Small intestine (tissue), 7 donors: ENCODE data around the gene RPS27. TPM values are rescaled to one million over a fixed set of nuclear protein-coding genes. Genes with fewer than 3 reads are reported as not detected.
"Not testable (repeated sequence)": the region's sequence is repeated elsewhere in the genome, so short reads cannot be mapped to it uniquely, and the experiment has no call there.

ENCODE experiments used
- DNase-seq, 2 donors: peaks; one replicate each; pipeline versions ENCODE4 v3.0.0 to v3.0.0-alpha.2; 2013
- FAIRE-seq: peaks from 2 replicates; lab custom pipeline; 2012; peaks lifted over from hg19 to GRCh38; lab: Jason Lieb, UNC
- H3K27ac ChIP-seq, 3 donors: one replicate each; pipeline ENCODE4 v1.5.1; 2013; ENCODE audit warnings: low read length in 2 of 3, mild to moderate bottlenecking in 2 of 3, control low read depth in 1 of 3, inconsistent platforms in 1 of 3, low read depth in 1 of 3, moderate library complexity in 1 of 3
- H3K27me3 ChIP-seq, 3 donors: one replicate each; pipeline ENCODE4 v1.6.1; 2013; ENCODE audit warnings: low read length in 3 of 3, inconsistent platforms in 1 of 3; ENCODE audit not compliant: control insufficient read depth in 3 of 3, insufficient read depth in 3 of 3
- H3K36me3 ChIP-seq, 3 donors: one replicate each; pipeline ENCODE4 v1.6.1; 2013; ENCODE audit warnings: low read length in 3 of 3, inconsistent platforms in 1 of 3, low read depth in 1 of 3, mild to moderate bottlenecking in 1 of 3, moderate library complexity in 1 of 3; ENCODE audit not compliant: control insufficient read depth in 3 of 3, insufficient read depth in 2 of 3
- H3K4me1 ChIP-seq, 3 donors: one replicate each; pipeline ENCODE4 v1.6.1; 2013; ENCODE audit warnings: low read length in 2 of 3, inconsistent platforms in 1 of 3, low read depth in 1 of 3, mild to moderate bottlenecking in 1 of 3, moderate library complexity in 1 of 3; ENCODE audit not compliant: control insufficient read depth in 3 of 3, insufficient read depth in 2 of 3
- H3K4me3 ChIP-seq, 3 donors: one replicate each; pipeline ENCODE4 v1.5.1; 2013; ENCODE audit warnings: low read length in 3 of 3, control low read depth in 1 of 3, inconsistent platforms in 1 of 3, low read depth in 1 of 3, mild to moderate bottlenecking in 1 of 3, moderate library complexity in 1 of 3
- H3K9me3 ChIP-seq, 2 donors: one replicate each; pipeline ENCODE4 v1.6.1; 2013; ENCODE audit warnings: low read depth in 1 of 2, low read length in 1 of 2; ENCODE audit not compliant: control insufficient read depth in 2 of 2, insufficient read depth in 1 of 2
- WGBS, 3 donors: extraction: QIAGEN DNeasy Blood & Tissue Kit; methylation state at CpG; one replicate each; pipeline ENCODE4 v1.1.7; 2013; 5-methylcytosine and 5-hydroxymethylcytosine counted together
- polyA plus RNA-seq, 4 donors: library from polyadenylated mRNA; stranded (reverse) in 3 of 4; unstranded in 1 of 4; fragments of 200-250 nt in 3 of 4; fragments of 120-200 nt in 1 of 4; gene quantifications; one replicate each; pipeline versions ENCODE4 v1.2.1 to v1.2.3, GENCODE V29; 2013
- donor health status: healthy with polysubstance abuse.
- donor health status: control.
- donor health status: control.
- donor health status: Bipolar disorder and iron deficiency.
- donor health status: healthy.

Gene RPS27
- polyA plus RNA-seq, 4 donors = 6,335 to 13,657 (median 9,525) TPM

- FAIRE-seq, H3K27ac ChIP-seq, H3K36me3 ChIP-seq, H3K9me3 ChIP-seq, H3K4me3 ChIP-seq, DNase-seq, H3K27me3 ChIP-seq, H3K4me1 ChIP-seq: not testable (repeated sequence)
- WGBS, 3 donors = 91 to 96% (median 96%) methylated on average over 1 of the region's 1 CpG
These were observed 43.1 kb downstream of the RPS27 start for GRCh38 chr1:154033697-154034096.

Other genes starting within 250 kb of the RPS27 start
- gene SLC27A3, start 215.4 kb upstream of the RPS27 start, polyA plus RNA-seq = 10 to 100 TPM in 2 of 4 donors, 1 to 10 TPM in 2; 5.4 to 50.4 (median 16.9) TPM
- gene GATAD2B, start 67.8 kb upstream of the RPS27 start, polyA plus RNA-seq = 10 to 100 TPM in 1 of 4 donors, 1 to 10 TPM in 3; 2.9 to 11.3 (median 4.0) TPM
- gene DENND4B, start 44.0 kb upstream of the RPS27 start, polyA plus RNA-seq = 10 to 100 TPM; 18.9 to 35.6 (median 20.3) TPM
- gene CRTC2, start 32.1 kb upstream of the RPS27 start, polyA plus RNA-seq = 10 to 100 TPM; 21.7 to 49.4 (median 33.3) TPM
- 100 to 1,000 TPM in 1 of 4 donors, 10 to 100 TPM in 3; 23.7 to 100 (median 65.4) TPM for gene SLC39A1, start 27.2 kb upstream of the RPS27 start, polyA plus RNA-seq
- 10 to 100 TPM in 2 of 4 donors, 1 to 10 TPM in 2; 5.8 to 24.1 (median 11.7) TPM for gene CREB3L4, start 22.9 kb upstream of the RPS27 start, polyA plus RNA-seq
- 100 to 1,000 TPM; 139 to 307 (median 237) TPM for gene JTB, start 13.1 kb upstream of the RPS27 start, polyA plus RNA-seq
- 100 to 1,000 TPM; 117 to 179 (median 136) TPM for gene RAB13, start 4.4 kb upstream of the RPS27 start, polyA plus RNA-seq
- gene NUP210L, start 164.3 kb downstream of the RPS27 start, polyA plus RNA-seq = under 1 TPM in 2 of 4 donors, not detected in 2; 0.01 to 0.03 TPM
- gene TPM3, start 201.3 kb downstream of the RPS27 start, polyA plus RNA-seq = 100 to 1,000 TPM; 244 to 335 (median 277) TPM
- gene CFAP141, start 215.6 kb downstream of the RPS27 start, polyA plus RNA-seq = not detected
- 100 to 1,000 TPM in 1 of 4 donors, 10 to 100 TPM in 3; 29.7 to 133 (median 41.1) TPM for gene UBAP2L, start 230.2 kb downstream of the RPS27 start, polyA plus RNA-seq